Lower leg skin (tissue), 3 donors: Measurements from ENCODE around the gene ZFP3.
"Not testable (repeated sequence)": the region's sequence is repeated elsewhere in the genome, so short reads cannot be mapped to it uniquely, and the experiment has no call there.

Source experiments
- POLR2A ChIP-seq, 2 donors: fragments of 450-650 bp; IDR thresholded peaks; one replicate each; pipeline ENCODE4 v1.6.1; 2016 to 2017; ENCODE audit warnings: antibody characterized with exemption in 2 of 2, mild to moderate bottlenecking in 1 of 2, moderate library complexity in 1 of 2
- TF ChIP-seq, protein P1 (sequence below), 3 donors: fragments of 450-650 bp; IDR thresholded peaks; one replicate each; pipeline ENCODE4 v1.5.1; 2016; ENCODE audit warnings: antibody characterized with exemption in 3 of 3, mild to moderate bottlenecking in 3 of 3, moderate library complexity in 2 of 3

DNA sequence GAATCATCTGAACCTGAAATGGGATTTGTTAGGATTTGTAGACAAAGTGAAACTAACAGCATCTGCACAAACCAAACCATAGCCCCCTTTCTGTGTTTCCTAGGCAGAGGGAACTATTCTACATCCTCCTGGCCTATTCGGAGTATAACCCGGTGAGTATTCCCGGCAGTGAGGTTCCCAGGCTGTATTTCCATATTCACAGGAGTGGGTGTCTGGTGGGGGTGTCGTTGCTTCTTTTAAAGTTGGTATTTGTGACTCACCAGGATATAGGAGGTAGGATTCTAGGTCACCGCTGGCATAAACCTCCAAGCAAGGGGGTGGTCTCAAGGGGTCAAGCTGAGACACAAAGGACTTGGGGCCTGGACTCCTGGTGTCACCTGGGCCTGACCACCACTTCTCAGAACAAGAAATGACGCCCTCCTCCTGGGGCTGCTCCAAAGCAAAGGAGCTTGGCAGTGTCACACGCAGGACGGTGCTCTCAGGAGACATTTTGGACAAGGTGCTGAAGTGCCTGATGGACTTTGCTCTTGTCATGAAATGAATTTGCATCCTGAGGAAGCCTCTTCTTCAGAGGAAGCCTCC, 57.0 kb downstream of the ZFP3 start:
- TF ChIP-seq POLR2A (IDR thresholded peaks at IDR 0.05), result not testable (repeated sequence)
- TF ChIP-seq, protein P1, sequence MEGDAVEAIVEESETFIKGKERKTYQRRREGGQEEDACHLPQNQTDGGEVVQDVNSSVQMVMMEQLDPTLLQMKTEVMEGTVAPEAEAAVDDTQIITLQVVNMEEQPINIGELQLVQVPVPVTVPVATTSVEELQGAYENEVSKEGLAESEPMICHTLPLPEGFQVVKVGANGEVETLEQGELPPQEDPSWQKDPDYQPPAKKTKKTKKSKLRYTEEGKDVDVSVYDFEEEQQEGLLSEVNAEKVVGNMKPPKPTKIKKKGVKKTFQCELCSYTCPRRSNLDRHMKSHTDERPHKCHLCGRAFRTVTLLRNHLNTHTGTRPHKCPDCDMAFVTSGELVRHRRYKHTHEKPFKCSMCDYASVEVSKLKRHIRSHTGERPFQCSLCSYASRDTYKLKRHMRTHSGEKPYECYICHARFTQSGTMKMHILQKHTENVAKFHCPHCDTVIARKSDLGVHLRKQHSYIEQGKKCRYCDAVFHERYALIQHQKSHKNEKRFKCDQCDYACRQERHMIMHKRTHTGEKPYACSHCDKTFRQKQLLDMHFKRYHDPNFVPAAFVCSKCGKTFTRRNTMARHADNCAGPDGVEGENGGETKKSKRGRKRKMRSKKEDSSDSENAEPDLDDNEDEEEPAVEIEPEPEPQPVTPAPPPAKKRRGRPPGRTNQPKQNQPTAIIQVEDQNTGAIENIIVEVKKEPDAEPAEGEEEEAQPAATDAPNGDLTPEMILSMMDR (IDR thresholded peaks at IDR 0.05), result not testable (repeated sequence)
